GM23248 (cell line): ENCODE data around the gene P2RX4. TPM values are rescaled to one million over a fixed set of nuclear protein-coding genes. Genes with fewer than 3 reads are reported as not detected.

Experiments used
- DNase-seq: peaks from one replicate; pipeline ENCODE4 v3.0.0-alpha.2; 2015
- H2AFZ ChIP-seq: fragments of 200-600 bp; sonication (generic); 2 replicates; pipeline ENCODE4 v1.6.1; 2016; ENCODE audit warnings: antibody characterized with exemption
- H3F3A ChIP-seq: fragments of 200-600 bp; sonication (generic); 2 replicates; pipeline ENCODE4 v1.6.1; 2016; ENCODE audit warnings: mild to moderate bottlenecking, antibody characterized with exemption, mixed run types; ENCODE audit not compliant: insufficient read depth
- H3K27ac ChIP-seq: fragments of 200-600 bp; sonication (generic); 2 replicates; pipeline ENCODE4 v1.5.1; 2016; ENCODE audit warnings: mild to moderate bottlenecking
- H3K27me3 ChIP-seq: fragments of 200-600 bp; sonication (generic); replicated peaks from 2 replicates; pipeline ENCODE4 v1.6.1; 2016; ENCODE audit warnings: mild to moderate bottlenecking; ENCODE audit not compliant: insufficient read depth
- H3K36me3 ChIP-seq: fragments of 200-600 bp; sonication (generic); 2 replicates; pipeline ENCODE4 v1.6.1; 2016; ENCODE audit warnings: low read depth, mild to moderate bottlenecking
- H3K4me1 ChIP-seq: fragments of 200-600 bp; sonication (generic); 2 replicates; pipeline ENCODE4 v1.6.1; 2016; ENCODE audit warnings: mild to moderate bottlenecking; ENCODE audit not compliant: insufficient read depth
- H3K4me2 ChIP-seq: fragments of 200-600 bp; sonication (generic); one replicate; pipeline ENCODE4 v1.6.1; 2016; ENCODE audit warnings: mild to moderate bottlenecking; ENCODE audit not compliant: unreplicated experiment
- H3K4me3 ChIP-seq: fragments of 200-600 bp; sonication (generic); 2 replicates; pipeline ENCODE4 v1.5.1; 2016; ENCODE audit warnings: mild to moderate bottlenecking
- H3K79me2 ChIP-seq: fragments of 200-600 bp; sonication (generic); 2 replicates; pipeline ENCODE4 v1.6.1; 2016; ENCODE audit warnings: mild to moderate bottlenecking; ENCODE audit not compliant: insufficient read depth
- H3K9ac ChIP-seq: fragments of 200-600 bp; sonication (generic); 2 replicates; pipeline ENCODE4 v1.6.1; 2016; ENCODE audit warnings: mild to moderate bottlenecking
- H3K9me2 ChIP-seq: fragments of 200-600 bp; sonication (generic); 2 replicates; pipeline ENCODE4 v1.6.1; 2016; ENCODE audit warnings: mixed run types, mild to moderate bottlenecking, moderate library complexity; ENCODE audit not compliant: insufficient read depth
- H3K9me3 ChIP-seq: fragments of 200-600 bp; sonication (generic); one replicate; pipeline ENCODE4 v1.6.1; 2017; ENCODE audit warnings: low read depth
- H4K20me1 ChIP-seq: fragments of 200-600 bp; sonication (generic); 2 replicates; pipeline ENCODE4 v1.6.0; 2016; ENCODE audit not compliant: insufficient read depth
- EZH2 ChIP-seq: fragments of 200-600 bp; sonication (generic); IDR thresholded peaks from 2 replicates; pipeline ENCODE4 v1.6.1; 2018; ENCODE audit warnings: antibody characterized with exemption, mild to moderate bottlenecking; ENCODE audit not compliant: insufficient read depth, poor library complexity, severe bottlenecking
- EZH2phosphoT487 ChIP-seq: fragments of 200-600 bp; sonication (generic); IDR thresholded peaks from 2 replicates; pipeline ENCODE4 v1.6.1; 2018; ENCODE audit warnings: antibody characterized with exemption, moderate library complexity, mild to moderate bottlenecking, low read depth; ENCODE audit not compliant: insufficient read depth
- WGBS, 2 experiments: methylation state at CpG; one replicate each; pipeline ENCODE4 v1.1.6; 2015 to 2017; ENCODE audit warnings: low lambda C conversion rate in 2 of 2, low coverage in 1 of 2; ENCODE audit errors: missing lambda C conversion rate in 2 of 2; 5-methylcytosine and 5-hydroxymethylcytosine counted together
- in situ Hi-C: fragments of 300-500 bp; cut with MboI; formaldehyde crosslinking; loops from 2 replicates; pipeline ENCODE4 v1.15.0; 2020
- polyA plus RNA-seq: library from polyadenylated mRNA; unstranded; fragments of >200 nt; fragmentation: Nextera tagmentation; extraction: Ambion mirVana; gene quantifications from 2 replicates; pipeline ENCODE4 v1.2.1, GENCODE V29; 2016
- total RNA-seq: library from RNA; depleted of rRNA; stranded (reverse); fragments of >200 nt; shearing (Covaris generic); gene quantifications from 2 replicates; pipeline ENCODE4 v1.2.3, GENCODE V29; 2014

Gene P2RX4
- total and polyA plus RNA-seq, 2 experiments from 2014 or later, result 18.5 to 27.9 TPM

DNA sequence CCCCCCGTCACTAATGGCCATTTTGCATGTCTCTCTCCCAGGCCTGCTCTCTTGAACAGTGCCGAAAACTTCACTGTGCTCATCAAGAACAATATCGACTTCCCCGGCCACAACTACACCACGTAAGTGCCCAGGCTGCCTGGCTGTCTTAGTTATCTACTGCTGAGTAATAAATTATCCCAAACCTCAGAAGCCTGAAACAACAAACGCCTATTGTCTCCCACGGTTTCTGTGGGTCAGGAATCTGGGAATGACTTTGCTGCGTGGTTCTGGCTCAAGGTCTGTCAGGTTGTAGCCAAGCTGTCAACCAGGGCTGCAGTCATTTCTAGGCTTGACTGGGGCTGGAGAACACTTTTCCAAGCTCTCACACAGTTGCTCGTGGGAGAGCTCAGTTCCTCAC, 44.6 kb upstream of the P2RX4 start:
- no peak for DNase-seq
- H4K20me1 ChIP-seq, result no peaks in the 10 kb centered on the region
- no peaks in the 10 kb centered on the region for H3K79me2 ChIP-seq
- H3K4me3 ChIP-seq, result no peak overlapping the region
- H3K9me3 ChIP-seq, result no peaks in the 10 kb centered on the region
- H3K4me2 ChIP-seq, result no peak overlapping the region
- no peaks in the 10 kb centered on the region for H3K4me1 ChIP-seq
- no peaks in the 10 kb centered on the region for H3F3A ChIP-seq
- no peaks in the 10 kb centered on the region for H3K9me2 ChIP-seq
- no peak overlapping the region for H2AFZ ChIP-seq
- no peak overlapping the region for H3K9ac ChIP-seq
- WGBS, 2 experiments, result 70 to 81% methylated on average over 9 of the region's 9 CpGs
- in situ Hi-C loops, result no loop called here
- H3K36me3 ChIP-seq, result no peaks in the 10 kb centered on the region
- no peak overlapping the region for H3K27ac ChIP-seq
- no peak for TF ChIP-seq EZH2
- no peak for TF ChIP-seq EZH2phosphoT487
- H3K27me3 ChIP-seq, result no peaks in the 10 kb centered on the region

DNA sequence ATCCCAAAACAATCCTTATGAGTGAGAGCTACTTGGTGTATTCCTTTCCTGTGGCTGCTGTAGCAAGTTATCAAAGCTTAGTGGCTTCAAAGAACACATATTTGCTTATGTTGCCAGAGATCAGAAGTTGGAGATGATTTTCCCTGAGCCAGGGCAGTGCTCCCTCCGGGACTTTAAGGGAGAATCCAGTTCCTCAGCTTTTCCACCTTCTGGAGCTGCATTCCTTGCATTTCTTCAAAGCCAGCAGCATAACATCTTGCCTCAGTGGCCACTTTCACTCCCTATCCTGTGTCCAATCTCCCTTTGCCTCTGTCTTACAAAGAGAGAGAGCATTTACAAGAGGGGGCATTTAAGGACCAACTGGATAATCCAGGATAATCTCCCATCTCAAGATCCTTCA, 43.6 kb upstream of the P2RX4 start:
- no peak overlapping the region for H2AFZ ChIP-seq
- no peak overlapping the region for H3K9ac ChIP-seq
- no peaks in the 10 kb centered on the region for H3K9me3 ChIP-seq
- no peak overlapping the region for H3K4me2 ChIP-seq
- no peaks in the 10 kb centered on the region for H3K79me2 ChIP-seq
- no peaks in the 10 kb centered on the region for H3F3A ChIP-seq
- H3K4me3 ChIP-seq, result no peak overlapping the region
- no peak overlapping the region for H3K27ac ChIP-seq
- H3K4me1 ChIP-seq, result no peaks in the 10 kb centered on the region
- H3K36me3 ChIP-seq, result no peaks in the 10 kb centered on the region
- no peaks in the 10 kb centered on the region for H3K9me2 ChIP-seq
- DNase-seq, result no peak
- WGBS, 2 experiments, result 83 to 86% methylated on average over 1 of the region's 1 CpG
- TF ChIP-seq EZH2 (no peak), EZH2phosphoT487 (no peak)
- no peaks in the 10 kb centered on the region for H3K27me3 ChIP-seq
- no peaks in the 10 kb centered on the region for H4K20me1 ChIP-seq
- in situ Hi-C loops, result no loop called here

DNA sequence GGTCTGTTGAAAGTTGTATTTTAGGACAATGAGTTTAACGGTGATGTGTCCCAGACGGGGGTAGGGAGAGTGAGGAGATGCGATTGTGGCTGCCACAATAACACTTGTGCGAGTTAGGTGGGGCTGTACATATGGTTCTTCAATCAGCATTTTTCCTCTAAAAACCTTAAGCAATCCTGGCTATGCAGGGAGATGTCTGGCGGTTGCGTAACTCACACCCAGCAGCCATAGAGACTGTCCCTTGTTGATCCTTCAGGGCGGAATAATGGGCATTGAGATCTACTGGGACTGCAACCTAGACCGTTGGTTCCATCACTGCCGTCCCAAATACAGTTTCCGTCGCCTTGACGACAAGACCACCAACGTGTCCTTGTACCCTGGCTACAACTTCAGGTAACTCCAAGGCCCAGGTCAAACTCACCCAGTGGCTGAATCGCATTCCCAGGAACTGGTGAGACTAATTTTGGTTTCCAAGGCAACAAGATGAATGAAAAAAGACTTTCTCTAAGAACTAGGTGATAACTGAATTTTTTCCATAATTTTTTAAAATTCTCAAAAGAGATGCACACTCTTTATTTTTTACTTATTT, 42.6 kb upstream of the P2RX4 start:
- Histone ChIP-seq H3K27ac (no peak overlapping the region), H3K27me3 (no peaks in the 10 kb centered on the region), H3K9me3 (no peaks in the 10 kb centered on the region), H3K4me2 (no peak overlapping the region), H3K9me2 (no peaks in the 10 kb centered on the region), H3K9ac (no peak overlapping the region), H2AFZ (no peak overlapping the region), H3K36me3 (no peaks in the 10 kb centered on the region), H3K4me3 (no peak overlapping the region), H3K79me2 (no peaks in the 10 kb centered on the region), H3K4me1 (no peaks in the 10 kb centered on the region), H3F3A (no peaks in the 10 kb centered on the region), H4K20me1 (no peaks in the 10 kb centered on the region)
- DNase-seq, result peak; percentile 30
- TF ChIP-seq EZH2phosphoT487, result no peak
- TF ChIP-seq EZH2, result no peak
- WGBS, 2 experiments, result 89 to 92% methylated on average over 14 of the region's 14 CpGs
- in situ Hi-C loops, result no loop called here

DNA sequence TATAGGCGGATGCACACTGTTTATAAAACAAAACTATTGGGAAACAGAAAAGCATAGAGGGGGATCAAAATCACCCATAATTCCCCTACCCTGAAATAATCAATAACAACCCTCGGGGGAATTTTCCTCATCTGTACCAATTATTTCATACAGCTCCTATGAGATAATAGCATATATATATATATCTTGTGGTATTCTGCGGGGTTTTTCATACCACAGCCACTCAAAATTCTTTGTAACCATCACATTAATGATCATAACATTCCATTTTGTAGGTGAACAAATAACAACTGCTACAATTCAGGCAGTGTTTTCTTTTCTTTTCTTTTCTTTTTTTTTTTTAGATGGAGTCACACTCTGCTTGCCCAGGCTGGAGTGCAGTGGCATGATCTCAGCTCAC, 42.0 kb upstream of the P2RX4 start:
- Histone ChIP-seq H3F3A (no peaks in the 10 kb centered on the region), H3K4me1 (no peaks in the 10 kb centered on the region), H3K27ac (no peak overlapping the region), H3K27me3 (no peaks in the 10 kb centered on the region), H3K79me2 (no peaks in the 10 kb centered on the region), H3K9ac (no peak overlapping the region), H2AFZ (no peak overlapping the region), H3K9me3 (no peaks in the 10 kb centered on the region), H3K9me2 (no peaks in the 10 kb centered on the region), H3K4me2 (no peak overlapping the region), H4K20me1 (no peaks in the 10 kb centered on the region), H3K4me3 (no peak overlapping the region), H3K36me3 (no peaks in the 10 kb centered on the region)
- no peak for DNase-seq
- WGBS, 2 experiments, result 62 to 66% methylated on average over 3 of the region's 3 CpGs
- in situ Hi-C loops, result no loop called here
- TF ChIP-seq EZH2 (no peak), EZH2phosphoT487 (no peak)

DNA sequence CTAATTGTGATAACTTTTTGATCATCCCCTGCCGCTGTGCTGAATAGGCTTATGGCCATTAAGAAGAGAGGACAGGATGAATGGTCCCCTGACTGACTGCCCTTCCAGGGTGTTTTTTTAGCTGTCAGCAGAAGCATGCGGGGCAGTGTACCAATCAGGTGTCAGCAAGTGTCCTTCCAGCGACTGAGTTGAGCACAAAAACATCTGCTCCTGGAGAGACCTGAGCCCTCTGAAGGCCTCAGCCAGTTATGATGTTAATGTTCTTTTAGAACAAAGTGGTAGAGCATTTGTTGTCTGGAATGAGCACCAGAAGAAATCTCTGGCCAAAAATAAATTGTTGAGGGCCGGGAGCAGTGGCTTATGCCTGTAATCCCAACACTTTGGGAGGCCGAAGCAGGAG, 39.8 kb upstream of the P2RX4 start:
- Histone ChIP-seq H3F3A (no peaks in the 10 kb centered on the region), H3K4me3 (no peak overlapping the region), H3K4me2 (no peak overlapping the region), H3K36me3 (no peaks in the 10 kb centered on the region), H3K9me3 (no peaks in the 10 kb centered on the region), H3K4me1 (no peaks in the 10 kb centered on the region), H2AFZ (no peak overlapping the region), H3K27me3 (no peaks in the 10 kb centered on the region), H3K9me2 (no peaks in the 10 kb centered on the region), H4K20me1 (no peaks in the 10 kb centered on the region), H3K79me2 (no peaks in the 10 kb centered on the region), H3K27ac (no peak overlapping the region), H3K9ac (no peak overlapping the region)
- TF ChIP-seq EZH2phosphoT487, result no peak
- no peak for TF ChIP-seq EZH2
- no peak for DNase-seq
- in situ Hi-C loops, result no loop called here
- WGBS, 2 experiments, result 76 to 81% methylated on average over 5 of the region's 5 CpGs
